Trophoblast cell (in vitro differentiated cells and primary cell): ENCODE measurements around the gene CFAP57.

Experiments
- DNase-seq, 2 donors: peaks; one replicate each; pipeline ENCODE4 v3.0.0-alpha.2; 2016
- H2AFZ ChIP-seq: 2 replicates; pipeline ENCODE4 v1.6.1; 2013; ENCODE audit warnings: low read length, moderate library complexity, mild to moderate bottlenecking; ENCODE audit not compliant: insufficient read depth, poor library complexity
- H2AK5ac ChIP-seq: 2 replicates; pipeline ENCODE4 v1.6.1; 2013; ENCODE audit warnings: mild to moderate bottlenecking, low read length
- H2BK120ac ChIP-seq: 2 replicates; pipeline ENCODE4 v1.6.1; 2013; ENCODE audit warnings: low read length, mild to moderate bottlenecking, moderate library complexity; ENCODE audit not compliant: insufficient read depth, poor library complexity
- H2BK12ac ChIP-seq: 2 replicates; pipeline ENCODE4 v1.6.1; 2013; ENCODE audit warnings: mild to moderate bottlenecking, low read length, moderate library complexity
- H2BK5ac ChIP-seq: 2 replicates; pipeline ENCODE4 v1.6.1; 2013; ENCODE audit warnings: low read length, low read depth, moderate library complexity, mild to moderate bottlenecking; ENCODE audit not compliant: poor library complexity
- H3K14ac ChIP-seq: 2 replicates; pipeline ENCODE4 v1.6.1; 2013; ENCODE audit warnings: mild to moderate bottlenecking, low read length
- H3K18ac ChIP-seq: 2 replicates; pipeline ENCODE4 v1.6.1; 2013; ENCODE audit warnings: mild to moderate bottlenecking, low read length
- H3K23ac ChIP-seq: 2 replicates; pipeline ENCODE4 v1.6.1; 2013; ENCODE audit warnings: low read length
- H3K27ac ChIP-seq: 2 replicates; pipeline ENCODE4 v1.5.1; 2013; ENCODE audit warnings: low read depth, mild to moderate bottlenecking, inconsistent platforms, low read length, moderate library complexity
- H3K27me3 ChIP-seq: 2 replicates; pipeline ENCODE4 v1.6.1; 2013; ENCODE audit warnings: inconsistent platforms, mild to moderate bottlenecking, low read length, moderate library complexity; ENCODE audit not compliant: insufficient read depth
- H3K36me3 ChIP-seq, 2 experiments: 1 replicate in 1 of 2; 2 replicates in 1 of 2; pipeline ENCODE4 v1.6.1; 2013; ENCODE audit warnings: low read length in 2 of 2, mild to moderate bottlenecking in 2 of 2, moderate library complexity in 1 of 2; ENCODE audit not compliant: insufficient read depth in 2 of 2, control insufficient read depth in 1 of 2
- H3K4ac ChIP-seq: 2 replicates; pipeline ENCODE4 v1.6.1; 2013; ENCODE audit warnings: low read depth, mild to moderate bottlenecking, low read length, moderate library complexity
- H3K4me1 ChIP-seq, 2 experiments: 1 replicate in 1 of 2; 2 replicates in 1 of 2; pipeline ENCODE4 v1.6.1; 2013; ENCODE audit warnings: low read length in 2 of 2, mild to moderate bottlenecking in 2 of 2, moderate library complexity in 1 of 2; ENCODE audit not compliant: insufficient read depth in 2 of 2, control insufficient read depth in 1 of 2
- H3K4me2 ChIP-seq: 2 replicates; pipeline ENCODE4 v1.6.1; 2013; ENCODE audit warnings: inconsistent platforms, mild to moderate bottlenecking, low read length, moderate library complexity
- H3K4me3 ChIP-seq: 2 replicates; pipeline ENCODE4 v1.5.1; 2013; ENCODE audit warnings: mild to moderate bottlenecking, low read depth, low read length, inconsistent platforms
- H3K79me1 ChIP-seq: one replicate; pipeline ENCODE4 v1.6.1; 2013; ENCODE audit warnings: low read length
- H3K79me2 ChIP-seq: 2 replicates; pipeline ENCODE4 v1.6.1; 2013; ENCODE audit warnings: low read length, mild to moderate bottlenecking; ENCODE audit not compliant: control insufficient read depth, insufficient read depth, poor library complexity
- H3K9ac ChIP-seq: 2 replicates; pipeline ENCODE4 v1.6.1; 2013; ENCODE audit warnings: mild to moderate bottlenecking, low read length
- H3K9me3 ChIP-seq: 2 replicates; pipeline ENCODE4 v1.6.1; 2013; ENCODE audit warnings: low read depth, mild to moderate bottlenecking, control low read depth, inconsistent platforms, low read length; ENCODE audit not compliant: insufficient read depth
- H4K12ac ChIP-seq: 2 replicates; pipeline ENCODE4 v1.6.1; 2013; ENCODE audit warnings: low read depth, mild to moderate bottlenecking, low read length, moderate library complexity
- H4K8ac ChIP-seq: 2 replicates; pipeline ENCODE4 v1.6.1; 2013; ENCODE audit warnings: low read depth, mild to moderate bottlenecking, low read length, moderate library complexity
- H4K91ac ChIP-seq: one replicate; pipeline ENCODE4 v1.6.1; 2013; ENCODE audit warnings: low read depth, mild to moderate bottlenecking, low read length, moderate library complexity
- WGBS: extraction: QIAGEN DNeasy Blood & Tissue Kit; methylation state at CpG from one replicate; pipeline ENCODE4 v1.1.7; 2013; ENCODE audit warnings: missing lambda C conversion rate; ENCODE audit not compliant: insufficient read length, insufficient coverage; ENCODE audit errors: extremely low coverage; 5-methylcytosine and 5-hydroxymethylcytosine counted together

Gene CFAP57

DNA sequence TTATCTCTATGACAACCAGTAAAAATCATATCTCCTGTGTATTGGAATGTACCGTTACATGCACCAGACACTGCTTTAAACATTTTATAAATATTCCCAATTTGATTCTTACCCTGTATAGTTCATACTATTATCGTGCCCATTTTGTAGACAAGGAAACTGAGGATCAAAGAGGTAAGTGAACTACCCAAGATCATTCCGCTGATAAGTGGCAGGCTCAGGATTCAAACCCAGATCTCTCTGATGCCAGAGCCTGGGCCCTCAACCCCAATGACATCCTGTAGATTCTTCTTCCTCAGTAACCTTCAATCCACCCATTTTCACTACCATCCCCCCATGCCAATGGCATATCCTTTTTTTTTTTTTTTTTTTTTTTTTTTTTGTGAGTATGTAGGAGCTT lies 12.3 kb downstream of the CFAP57 start:
- no CpG with 5 or more reads among the region's 3 CpGs for WGBS
- Histone ChIP-seq H3K36me3 (no peaks in the 10 kb centered on the region), H2BK12ac (no peak overlapping the region), H2AFZ (no peak overlapping the region), H4K8ac (no peak overlapping the region), H3K23ac (no peak overlapping the region), H3K18ac (no peak overlapping the region), H3K4me2 (no peak overlapping the region), H3K79me1 (no peaks in the 10 kb centered on the region), H3K9ac (no peak overlapping the region), H3K27ac (no peak overlapping the region), H3K4ac (no peak overlapping the region), H3K27me3 (no peaks in the 10 kb centered on the region), H3K79me2 (no peaks in the 10 kb centered on the region), H4K12ac (no peak overlapping the region), H3K4me1 (no peaks in the 10 kb centered on the region), H2BK120ac (no peak overlapping the region), H2BK5ac (no peak overlapping the region), H3K14ac (no peak overlapping the region), H3K9me3 (no peaks in the 10 kb centered on the region), H4K91ac (no peak overlapping the region), H3K4me3 (no peak overlapping the region), H2AK5ac (no peak overlapping the region)
- no peak for DNase-seq

DNA sequence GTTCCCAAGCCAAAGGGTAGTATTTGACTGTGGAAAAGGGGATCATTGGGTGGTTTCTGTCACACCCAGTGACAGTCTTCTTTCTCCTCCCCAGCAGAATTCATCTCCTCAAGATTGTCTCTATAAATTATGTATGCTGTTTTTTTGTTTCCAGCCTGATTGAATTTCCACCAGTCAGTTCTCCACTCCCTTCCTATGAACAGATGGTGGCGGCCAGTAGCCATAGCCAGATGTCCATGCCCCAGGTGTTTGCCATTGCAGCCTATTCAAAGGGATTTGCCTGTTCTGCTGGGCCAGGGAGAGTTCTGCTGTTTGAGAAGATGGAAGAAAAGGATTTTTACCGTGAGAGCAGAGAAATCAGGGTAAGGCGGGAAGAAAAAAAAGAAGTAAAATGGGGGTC lies 12.9 kb downstream of the CFAP57 start:
- no peaks in the 10 kb centered on the region for H3K79me2 ChIP-seq
- no CpG with 5 or more reads among the region's 3 CpGs for WGBS
- H4K91ac ChIP-seq = no peak overlapping the region
- no peak for DNase-seq
- no peak overlapping the region for H3K14ac ChIP-seq
- H3K23ac ChIP-seq = no peak overlapping the region
- H2AK5ac ChIP-seq = no peak overlapping the region
- H3K9ac ChIP-seq = no peak overlapping the region
- H4K8ac ChIP-seq = no peak overlapping the region
- H3K27ac ChIP-seq = no peak overlapping the region
- no peak overlapping the region for H3K18ac ChIP-seq
- no peak overlapping the region for H4K12ac ChIP-seq
- H3K9me3 ChIP-seq = no peaks in the 10 kb centered on the region
- H2BK120ac ChIP-seq = no peak overlapping the region
- H3K79me1 ChIP-seq = no peaks in the 10 kb centered on the region
- H2BK5ac ChIP-seq = no peak overlapping the region
- no peaks in the 10 kb centered on the region for H3K4me1 ChIP-seq
- H3K27me3 ChIP-seq = no peaks in the 10 kb centered on the region
- H2BK12ac ChIP-seq = no peak overlapping the region
- no peak overlapping the region for H3K4me2 ChIP-seq
- H3K4me3 ChIP-seq = no peak overlapping the region
- no peaks in the 10 kb centered on the region for H3K36me3 ChIP-seq
- H3K4ac ChIP-seq = no peak overlapping the region
- H2AFZ ChIP-seq = no peak overlapping the region

DNA sequence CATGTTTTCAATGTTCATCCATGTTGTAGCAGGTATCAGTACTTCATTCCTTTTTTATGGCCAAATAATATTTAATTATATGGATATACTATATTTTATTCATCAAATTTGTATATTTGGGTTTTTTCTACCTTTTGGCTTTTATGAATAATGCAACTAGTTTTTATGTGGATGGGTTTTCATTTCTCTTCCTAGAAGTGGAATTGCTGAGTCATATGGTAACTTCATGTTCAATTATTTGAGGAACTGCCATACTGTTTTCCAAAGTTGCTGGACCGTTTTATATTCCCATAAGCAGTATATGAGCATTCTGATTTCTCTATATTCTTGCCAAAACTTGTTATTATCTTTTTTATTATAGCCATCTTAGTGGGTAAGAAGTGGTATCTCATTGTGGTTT lies 16.0 kb downstream of the CFAP57 start:
- Histone ChIP-seq H3K79me2 (no peaks in the 10 kb centered on the region), H3K4me3 (no peak overlapping the region), H3K79me1 (no peaks in the 10 kb centered on the region), H3K4ac (no peak overlapping the region), H3K4me2 (no peak overlapping the region), H4K91ac (no peak overlapping the region), H3K27me3 (no peaks in the 10 kb centered on the region), H2BK5ac (no peak overlapping the region), H3K9me3 (no peaks in the 10 kb centered on the region), H3K36me3 (no peaks in the 10 kb centered on the region), H2AK5ac (no peak overlapping the region), H2BK12ac (no peak overlapping the region), H3K14ac (no peak overlapping the region), H2BK120ac (no peak overlapping the region), H4K8ac (no peak overlapping the region), H3K18ac (no peak overlapping the region), H3K9ac (no peak overlapping the region), H4K12ac (no peak overlapping the region), H2AFZ (no peak overlapping the region), H3K4me1 (no peaks in the 10 kb centered on the region), H3K23ac (no peak overlapping the region), H3K27ac (no peak overlapping the region)
- no peak for DNase-seq
- no CpG with 5 or more reads among the region's 1 CpG for WGBS

DNA sequence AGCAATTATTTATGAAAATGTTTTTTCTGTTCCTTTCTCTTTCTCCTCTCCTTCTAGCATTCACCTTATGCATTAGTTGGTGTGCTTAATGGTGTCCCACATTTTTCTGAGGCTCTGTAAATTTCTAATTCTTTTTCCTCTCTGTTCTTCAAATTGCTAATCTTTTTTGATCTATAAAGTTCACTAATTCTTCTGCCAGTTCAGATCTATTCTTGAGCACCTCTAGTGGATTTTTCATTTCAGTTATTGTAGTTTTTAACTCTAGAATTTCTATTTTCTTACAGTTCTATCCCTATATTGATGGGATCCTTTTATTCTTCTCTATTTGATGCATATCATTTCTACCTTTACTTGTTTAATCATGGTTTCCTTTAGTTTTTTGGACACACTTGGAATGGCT lies 22.4 kb downstream of the CFAP57 start:
- no peak overlapping the region for H3K14ac ChIP-seq
- no peak overlapping the region for H2AK5ac ChIP-seq
- H2AFZ ChIP-seq = no peak overlapping the region
- no peak overlapping the region for H2BK12ac ChIP-seq
- H3K9me3 ChIP-seq = no peaks in the 10 kb centered on the region
- no peaks in the 10 kb centered on the region for H3K79me2 ChIP-seq
- H3K23ac ChIP-seq = no peak overlapping the region
- no peak overlapping the region for H3K4me2 ChIP-seq
- no peak for DNase-seq
- no peak overlapping the region for H4K8ac ChIP-seq
- no peak overlapping the region for H3K18ac ChIP-seq
- no peaks in the 10 kb centered on the region for H3K79me1 ChIP-seq
- no peak overlapping the region for H2BK120ac ChIP-seq
- H2BK5ac ChIP-seq = no peak overlapping the region
- no peak overlapping the region for H3K4ac ChIP-seq
- H3K4me1 ChIP-seq = peaks cover 2 to 3% of the 10 kb centered on the region in 2 experiments
- H3K27me3 ChIP-seq = no peaks in the 10 kb centered on the region
- no peak overlapping the region for H4K12ac ChIP-seq
- no peaks in the 10 kb centered on the region for H3K36me3 ChIP-seq
- no peak overlapping the region for H3K4me3 ChIP-seq
- no peak overlapping the region for H3K9ac ChIP-seq
- H4K91ac ChIP-seq = no peak overlapping the region
- no peak overlapping the region for H3K27ac ChIP-seq
